Activated T-cell treated with anti-CD3 and anti-CD28 coated beads for 24 hours (primary cell): Measurements from ENCODE around the gene FBXL16.

Experiments used
- DNase-seq: peaks from one replicate; pipeline ENCODE4 v3.0.0-alpha.2; 2020; ENCODE audit warnings: low read depth

The FBXL16 gene

DNA sequence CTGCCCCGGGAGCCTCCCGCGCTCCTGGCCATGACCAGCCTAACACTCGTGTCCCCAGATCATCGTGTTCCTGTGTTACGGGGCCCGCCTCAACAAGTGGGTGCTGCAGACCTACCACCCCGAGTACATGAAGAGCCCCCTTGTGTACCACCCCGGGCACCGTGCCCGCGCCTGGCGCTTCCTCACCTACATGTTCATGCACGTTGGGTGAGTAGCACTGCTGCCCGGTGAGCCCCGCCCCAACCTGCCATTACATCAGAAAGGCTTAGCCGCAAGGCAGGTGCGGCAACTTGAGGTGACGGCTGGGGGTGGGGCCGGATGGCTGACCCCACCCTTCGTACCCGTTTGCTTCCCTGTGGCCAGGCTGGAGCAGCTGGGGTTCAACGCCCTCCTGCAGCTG, 28.7 kb downstream of the FBXL16 start:
- DNase-seq: no peak

GRCh38 chr16:676565-676902, 29.1 kb downstream of the FBXL16 start:
- DNase-seq: no peak

DNA sequence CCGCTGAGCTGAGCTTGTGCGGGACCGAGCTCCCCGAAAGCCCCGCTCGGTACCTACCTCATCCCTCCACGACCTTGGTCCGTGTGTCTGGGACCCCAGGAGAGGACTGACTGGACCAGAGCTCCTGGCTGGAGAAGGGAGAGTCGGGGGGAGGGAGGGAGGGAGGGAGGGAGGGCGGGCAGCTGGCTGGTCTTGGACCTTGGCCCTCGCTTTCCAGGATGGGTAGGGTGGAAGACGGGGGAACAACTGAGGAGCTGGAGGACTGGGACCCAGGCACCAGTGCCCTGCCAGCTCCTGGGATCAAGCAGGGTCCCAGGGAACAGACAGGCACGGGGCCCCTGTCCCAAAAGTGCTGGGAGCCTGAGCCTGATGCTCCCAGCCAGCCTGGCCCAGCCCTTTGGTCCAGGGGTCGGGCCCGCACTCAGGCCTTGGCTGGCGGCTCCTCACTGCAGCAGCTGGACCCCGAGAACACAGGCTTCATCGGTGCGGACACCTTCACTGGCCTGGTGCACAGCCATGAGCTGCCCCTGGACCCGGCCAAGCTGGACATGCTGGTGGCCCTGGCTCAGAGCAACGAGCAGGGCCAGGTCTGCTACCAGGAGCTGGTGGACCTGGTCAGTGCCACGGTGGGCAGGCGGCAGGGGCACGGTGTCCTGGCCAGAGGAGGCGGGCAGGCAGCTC, 29.6 kb downstream of the FBXL16 start:
- no peak for DNase-seq

DNA sequence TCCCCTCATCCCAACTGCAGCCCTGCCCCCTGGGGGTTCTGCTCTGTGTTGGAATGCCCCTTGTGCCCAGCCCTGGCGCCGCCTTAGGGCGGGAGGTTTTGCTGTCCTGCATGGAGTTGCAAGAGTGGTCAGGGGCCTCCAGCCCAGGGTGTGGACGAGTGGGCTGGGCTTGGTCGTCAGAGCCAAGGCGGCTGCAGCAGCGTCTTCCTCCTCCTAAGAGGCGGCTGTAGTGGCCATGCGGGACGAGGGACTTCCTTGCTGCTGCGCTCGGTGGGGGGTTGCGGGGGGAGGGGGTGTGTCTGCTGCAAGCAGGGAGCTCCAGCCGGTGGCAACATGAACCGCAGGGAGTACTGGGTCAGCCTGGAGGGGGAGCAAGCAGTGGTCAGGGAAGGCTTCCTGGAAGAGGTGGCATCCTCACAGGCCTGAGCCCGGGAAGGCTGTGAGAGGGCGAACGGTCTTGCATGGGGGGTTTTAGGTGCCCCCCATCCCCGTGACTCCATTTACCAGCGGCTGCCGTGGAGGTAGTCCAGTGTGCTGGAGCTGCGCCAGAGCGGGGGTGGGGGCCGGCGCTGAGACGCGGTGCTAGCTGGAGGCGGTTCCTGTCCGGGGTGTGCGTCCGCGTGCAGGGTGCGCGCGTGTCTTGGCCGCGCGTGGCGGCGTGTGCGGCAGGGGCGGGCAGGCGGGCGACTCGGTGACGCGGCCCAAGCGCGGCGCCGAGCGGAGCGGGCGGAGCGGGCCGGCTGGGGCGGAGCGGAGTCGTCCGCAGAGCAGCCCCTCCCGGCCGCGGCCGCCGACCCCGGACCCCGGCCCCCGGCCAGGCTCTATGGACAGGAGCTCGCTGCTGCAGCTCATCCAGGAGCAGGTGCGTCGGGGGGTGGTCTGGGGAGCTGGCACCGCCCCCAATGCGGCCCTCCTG, 30.4 kb downstream of the FBXL16 start, which contains the start of gene RHBDL1:
Gene RHBDL1, plus strand, starts transcription at position 704 of the 916 bp plus-strand sequence. Its CDS starts 120 bp downstream, at position 824.
- DNase-seq: no peak

GRCh38 chr16:674214-674881, 31.3 kb downstream of the FBXL16 start:
- no peak for DNase-seq

- no peak for DNase-seq
Measured at GRCh38 chr16:673399-673991, 32.1 kb downstream of the FBXL16 start.

DNA sequence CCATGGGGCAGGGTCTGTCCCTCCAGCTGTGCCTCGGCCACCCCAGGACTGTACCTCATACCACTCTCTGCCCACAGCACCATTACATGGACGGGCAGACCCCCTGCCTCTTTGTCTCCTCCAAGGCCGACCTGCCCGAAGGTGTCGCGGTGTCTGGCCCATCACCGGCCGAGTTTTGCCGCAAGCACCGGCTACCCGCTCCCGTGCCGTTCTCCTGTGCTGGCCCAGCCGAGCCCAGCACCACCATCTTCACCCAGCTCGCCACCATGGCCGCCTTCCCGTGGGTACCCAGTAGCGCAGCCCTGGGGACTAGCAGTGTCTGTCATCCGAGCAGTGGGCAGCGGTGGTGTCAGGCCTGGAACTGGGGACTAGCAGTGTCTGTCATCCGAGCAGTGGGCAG, 32.8 kb downstream of the FBXL16 start:
- DNase-seq: no peak

DNA sequence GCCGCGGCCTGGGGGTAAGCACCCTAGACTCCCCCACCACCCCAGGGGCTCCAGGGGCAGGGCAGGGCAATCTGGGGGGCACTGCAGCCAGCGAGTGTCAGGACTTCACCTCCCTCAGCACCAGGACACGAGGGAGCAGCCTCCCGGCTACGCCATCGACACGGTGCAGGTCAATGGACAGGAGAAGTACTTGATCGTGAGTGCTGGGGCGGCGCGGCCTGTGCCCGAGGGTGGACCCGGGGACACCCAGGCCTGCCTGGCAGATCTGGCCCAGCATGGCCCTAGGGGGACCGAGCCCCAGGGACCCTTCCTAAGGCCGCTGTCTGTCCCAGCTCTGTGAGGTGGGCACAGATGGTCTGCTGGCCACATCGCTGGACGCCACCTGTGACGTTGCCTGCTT, 33.2 kb downstream of the FBXL16 start:
- DNase-seq: no peak

- DNase-seq: no peak
Measured at GRCh38 chr16:671353-672131, 34.1 kb downstream of the FBXL16 start.

GRCh38 chr16:670485-671352, 34.9 kb downstream of the FBXL16 start:
- DNase-seq: no peak

DNA sequence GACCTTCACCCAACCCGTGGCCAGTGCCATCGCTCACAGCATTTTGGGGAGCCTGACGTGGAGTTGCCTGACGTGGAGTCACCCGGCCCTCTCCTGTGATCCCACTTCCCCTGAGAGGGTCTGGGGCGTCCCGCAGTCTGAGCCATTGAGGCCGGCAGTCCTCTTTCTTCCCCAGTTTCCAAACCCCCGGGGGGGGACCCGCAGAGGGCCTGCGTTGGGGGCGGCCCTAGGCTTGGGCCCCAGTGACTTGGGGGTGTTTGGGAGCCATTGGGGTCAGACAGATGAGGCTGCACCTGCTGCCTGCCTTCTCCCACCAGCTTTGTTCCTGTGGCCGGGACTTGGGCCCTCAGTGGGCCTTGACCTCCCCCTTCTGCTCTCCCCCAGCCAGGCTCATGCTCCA, 35.9 kb downstream of the FBXL16 start:
- DNase-seq: no peak

DNA sequence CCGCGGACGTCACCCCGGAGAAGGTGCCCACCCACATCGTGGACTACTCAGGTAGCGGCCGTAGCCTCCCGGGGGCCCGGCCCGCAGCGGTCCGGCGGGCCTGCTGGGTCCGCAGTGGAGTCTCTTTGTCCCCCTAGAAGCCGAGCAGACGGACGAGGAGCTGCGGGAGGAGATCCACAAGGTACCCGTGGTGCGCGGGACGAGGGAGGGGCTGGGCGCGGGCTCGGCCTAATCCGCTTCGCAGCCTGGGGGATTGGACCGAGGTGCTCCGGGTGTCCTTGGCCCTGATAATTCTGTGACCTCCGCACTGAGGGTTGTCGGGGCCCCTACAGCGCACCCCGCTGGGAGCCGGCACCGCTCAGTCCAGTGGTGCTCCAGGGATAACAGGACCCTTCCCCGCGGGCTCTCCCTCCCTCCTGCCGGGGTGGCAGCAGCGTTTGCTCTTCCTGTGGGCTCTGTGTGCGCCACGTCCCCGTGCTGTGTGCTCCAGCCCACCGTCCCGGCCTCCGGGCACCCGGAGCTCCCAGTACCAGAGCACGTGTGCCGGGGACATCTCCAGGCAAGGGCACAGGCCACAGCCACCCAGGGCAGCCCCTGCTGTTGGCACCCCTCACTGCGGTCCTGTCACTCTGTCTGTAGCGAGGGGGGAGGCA, 37.0 kb downstream of the FBXL16 start:
- no peak for DNase-seq

GRCh38 chr16:667780-668518, 37.7 kb downstream of the FBXL16 start, which contains the start of gene RHOT2:
Gene RHOT2, plus strand, starts transcription at chr16:668132. Its CDS starts 68 bp downstream, at chr16:668200.
- peak; percentile 90 for DNase-seq

- DNase-seq: no peak
Measured at GRCh38 chr16:667113-667779, 38.4 kb downstream of the FBXL16 start.

DNA sequence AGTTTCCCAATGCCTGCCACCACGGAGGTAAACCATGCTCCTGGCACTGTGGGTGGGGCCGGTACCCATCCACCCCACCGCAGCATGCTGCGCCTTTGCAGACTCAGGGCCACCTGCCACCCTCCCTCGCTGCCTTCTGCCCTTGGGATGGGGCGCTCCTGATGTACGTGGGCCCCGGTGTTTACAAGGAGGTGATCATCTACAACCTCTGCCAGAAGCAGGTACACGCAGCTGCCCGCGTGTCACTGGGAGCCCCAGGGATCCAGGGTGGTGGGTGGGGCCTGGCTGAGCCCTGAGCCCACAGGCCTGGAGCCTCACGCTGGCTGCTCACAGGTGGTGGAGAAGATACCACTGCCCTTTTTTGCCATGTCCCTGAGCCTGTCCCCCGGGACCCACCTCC, 39.0 kb downstream of the FBXL16 start:
- DNase-seq: no peak

- DNase-seq: no peak
Measured at GRCh38 chr16:662597-662996, 43.0 kb downstream of the FBXL16 start.

- no peak for DNase-seq
Measured at GRCh38 chr16:662095-662494, 43.5 kb downstream of the FBXL16 start.

GRCh38 chr16:661184-661821, 44.3 kb downstream of the FBXL16 start:
- no peak for DNase-seq
